H9 (cell line): Measurements from ENCODE around the gene TNRC6A. TPM values are rescaled to one million over a fixed set of nuclear protein-coding genes. Genes with fewer than 3 reads are reported as not detected.
A peak's percentile ranks its signal among the peaks of the same experiment; 100 is the strongest.

Experiments
- DNase-seq: peaks from one replicate; pipeline ENCODE4 v3.0.0-alpha.2; 2017
- H2AFZ ChIP-seq: one replicate; pipeline ENCODE4 v1.6.1; 2013; ENCODE audit warnings: mild to moderate bottlenecking, low read length, control low read depth, moderate library complexity
- H2AK5ac ChIP-seq: 2 replicates; pipeline ENCODE4 v1.6.1; 2013; ENCODE audit warnings: low read length, control low read depth, mixed read lengths; ENCODE audit not compliant: insufficient read length
- H2BK120ac ChIP-seq: one replicate; pipeline ENCODE4 v1.6.1; 2013; ENCODE audit warnings: low read depth, mild to moderate bottlenecking, low read length, control low read depth, inconsistent platforms; ENCODE audit not compliant: poor library complexity, severe bottlenecking
- H2BK12ac ChIP-seq: 2 replicates; pipeline ENCODE4 v1.6.1; 2013; ENCODE audit warnings: low read length, control low read depth, mixed read lengths, low read depth; ENCODE audit not compliant: insufficient read length
- H2BK15ac ChIP-seq: 2 replicates; pipeline ENCODE4 v1.6.1; 2013; ENCODE audit warnings: low read depth, low read length, control low read depth
- H2BK20ac ChIP-seq: one replicate; pipeline ENCODE4 v1.6.1; 2013; ENCODE audit warnings: low read depth, mild to moderate bottlenecking, low read length, control low read depth, inconsistent platforms; ENCODE audit not compliant: poor library complexity, severe bottlenecking
- H2BK5ac ChIP-seq: 2 replicates; pipeline ENCODE4 v1.6.1; 2013; ENCODE audit warnings: low read length, control low read depth, mixed read lengths; ENCODE audit not compliant: insufficient read length
- H3K14ac ChIP-seq: 2 replicates; pipeline ENCODE4 v1.6.1; 2013; ENCODE audit warnings: low read length, control low read depth; ENCODE audit not compliant: insufficient read depth
- H3K18ac ChIP-seq: 2 replicates; pipeline ENCODE4 v1.6.1; 2013; ENCODE audit warnings: low read depth, mild to moderate bottlenecking, mixed read lengths, low read length, control low read depth; ENCODE audit not compliant: insufficient read length
- H3K23ac ChIP-seq: 2 replicates; pipeline ENCODE4 v1.6.1; 2013; ENCODE audit warnings: low read length, control low read depth, mixed read lengths, low read depth; ENCODE audit not compliant: insufficient read length
- H3K23me2 ChIP-seq: 2 replicates; pipeline ENCODE4 v1.6.1; 2013; ENCODE audit warnings: low read depth, mild to moderate bottlenecking, mixed read lengths, low read length, control low read depth; ENCODE audit not compliant: insufficient read length, poor library complexity, severe bottlenecking
- H3K27ac ChIP-seq: 2 replicates; pipeline ENCODE4 v1.5.1; 2013; ENCODE audit warnings: low read length, control low read depth, mixed read lengths, low read depth; ENCODE audit not compliant: insufficient read length
- H3K27me3 ChIP-seq: 2 replicates; pipeline ENCODE4 v1.6.1; 2013; ENCODE audit warnings: low read length, control low read depth, inconsistent platforms; ENCODE audit not compliant: insufficient read depth
- H3K4ac ChIP-seq: 2 replicates; pipeline ENCODE4 v1.6.1; 2013; ENCODE audit warnings: low read depth, mild to moderate bottlenecking, control low read depth, inconsistent platforms, low read length, moderate library complexity
- H3K4me1 ChIP-seq: 2 replicates; pipeline ENCODE4 v1.6.1; 2013; ENCODE audit warnings: low read length, control low read depth, inconsistent platforms; ENCODE audit not compliant: insufficient read depth
- H3K4me2 ChIP-seq: 2 replicates; pipeline ENCODE4 v1.6.1; 2013; ENCODE audit warnings: low read length, control low read depth, mixed read lengths; ENCODE audit not compliant: insufficient read length, insufficient read depth
- H3K56ac ChIP-seq: 2 replicates; pipeline ENCODE4 v1.6.1; 2013; ENCODE audit warnings: low read depth, mild to moderate bottlenecking, mixed read lengths, low read length, control low read depth; ENCODE audit not compliant: insufficient read length
- H3K79me1 ChIP-seq: 2 replicates; pipeline ENCODE4 v1.6.1; 2013; ENCODE audit warnings: low read depth, mild to moderate bottlenecking, moderate library complexity, low read length, control low read depth, inconsistent platforms; ENCODE audit not compliant: insufficient read depth, poor library complexity, severe bottlenecking
- H3K79me2 ChIP-seq: 2 replicates; pipeline ENCODE4 v1.6.1; 2013; ENCODE audit warnings: low read length, control low read depth, inconsistent platforms; ENCODE audit not compliant: insufficient read depth
- H3K9ac ChIP-seq: 2 replicates; pipeline ENCODE4 v1.6.1; 2013; ENCODE audit warnings: low read length, control low read depth, mixed read lengths; ENCODE audit not compliant: insufficient read length; ENCODE audit errors: extremely low read depth
- H3K9me3 ChIP-seq: one replicate; pipeline ENCODE4 v1.6.1; 2013; ENCODE audit warnings: low read depth, low read length, inconsistent platforms; ENCODE audit not compliant: control insufficient read depth
- H3T11ph ChIP-seq: one replicate; pipeline ENCODE4 v1.6.1; 2013; ENCODE audit warnings: mild to moderate bottlenecking, low read length, control low read depth, inconsistent platforms
- H4K20me1 ChIP-seq: one replicate; pipeline ENCODE4 v1.6.1; 2013; ENCODE audit not compliant: control insufficient read depth, insufficient read length, insufficient read depth
- H4K5ac ChIP-seq: 2 replicates; pipeline ENCODE4 v1.6.1; 2013; ENCODE audit warnings: low read depth, mild to moderate bottlenecking, mixed read lengths, low read length, control low read depth; ENCODE audit not compliant: insufficient read length
- H4K8ac ChIP-seq: replicated peaks from 2 replicates; pipeline ENCODE4 v1.6.1; 2013; ENCODE audit warnings: low read length, control low read depth, mixed read lengths, low read depth; ENCODE audit not compliant: insufficient read length
- H4K91ac ChIP-seq: 2 replicates; pipeline ENCODE4 v1.6.1; 2013; ENCODE audit warnings: low read depth, mild to moderate bottlenecking, moderate library complexity, mixed read lengths, low read length, control low read depth; ENCODE audit not compliant: insufficient read length
- H3K27ac Mint-ChIP-seq, 3 experiments: 2 replicates in 2 of 3; 3 replicates in 1 of 3; pipeline ENCODE4 v1.8.0; 2020 to 2021; ENCODE audit warnings: mixed read lengths in 3 of 3, mild to moderate bottlenecking in 1 of 3, moderate library complexity in 1 of 3
- H3K27me3 Mint-ChIP-seq: 2 replicates; pipeline ENCODE4 v1.8.0; 2021; ENCODE audit warnings: low read depth, mild to moderate bottlenecking, moderate library complexity, mixed read lengths
- H3K36me3 Mint-ChIP-seq, 3 experiments: 2 replicates in 2 of 3; 3 replicates in 1 of 3; pipeline ENCODE4 v1.8.0; 2020 to 2021; ENCODE audit warnings: low read depth in 3 of 3, mixed read lengths in 3 of 3; ENCODE audit not compliant: insufficient read depth in 1 of 3
- H3K4me1 Mint-ChIP-seq, 2 experiments: 2 replicates each; pipeline ENCODE4 v1.8.0; 2020; ENCODE audit warnings: mixed read lengths in 2 of 2
- H3K4me3 Mint-ChIP-seq, 2 experiments: 2 replicates in 1 of 2; 3 replicates in 1 of 2; pipeline ENCODE4 v1.8.0; 2020 to 2021; ENCODE audit warnings: mild to moderate bottlenecking in 2 of 2, mixed read lengths in 2 of 2, moderate library complexity in 1 of 2
- H3K9me3 Mint-ChIP-seq, 2 experiments: 2 replicates in 1 of 2; 3 replicates in 1 of 2; pipeline ENCODE4 v1.8.0; 2020; ENCODE audit warnings: mild to moderate bottlenecking in 2 of 2, mixed read lengths in 2 of 2, moderate library complexity in 1 of 2
- WGBS: extraction: QIAGEN DNeasy Blood & Tissue Kit; methylation state at CpG from one replicate; pipeline ENCODE4 v1.1.7; 2013; ENCODE audit warnings: missing lambda C conversion rate, low lambda C conversion rate, mixed read lengths; ENCODE audit not compliant: insufficient read length; ENCODE audit errors: extremely low coverage; 5-methylcytosine and 5-hydroxymethylcytosine counted together
- long read RNA-seq: library from polyadenylated mRNA; unstranded; transcript quantifications from one replicate; pipeline ENCODE4 v2.0.0, GENCODE V29; 2020
- total RNA-seq: library from RNA; stranded (reverse); gene quantifications from 2 replicates; pipeline ENCODE4 v1.2.1, GENCODE V29; 2021
- TF ChIP-seq, protein P1 (sequence below): fragments of 200-600 bp; sonication (generic); conservative IDR thresholded peaks from 3 replicates; pipeline ENCODE4 v1.8.0; 2021; ENCODE audit warnings: antibody characterized with exemption, mild to moderate bottlenecking

TNRC6A gene
- 106 and 114 TPM in 2 replicates for total RNA-seq
- long read RNA-seq, partial matches to known transcripts, result 30 of 44 reads
- long read RNA-seq, other reads (novel, unspliced or antisense), result 11 of 44 reads

DNA sequence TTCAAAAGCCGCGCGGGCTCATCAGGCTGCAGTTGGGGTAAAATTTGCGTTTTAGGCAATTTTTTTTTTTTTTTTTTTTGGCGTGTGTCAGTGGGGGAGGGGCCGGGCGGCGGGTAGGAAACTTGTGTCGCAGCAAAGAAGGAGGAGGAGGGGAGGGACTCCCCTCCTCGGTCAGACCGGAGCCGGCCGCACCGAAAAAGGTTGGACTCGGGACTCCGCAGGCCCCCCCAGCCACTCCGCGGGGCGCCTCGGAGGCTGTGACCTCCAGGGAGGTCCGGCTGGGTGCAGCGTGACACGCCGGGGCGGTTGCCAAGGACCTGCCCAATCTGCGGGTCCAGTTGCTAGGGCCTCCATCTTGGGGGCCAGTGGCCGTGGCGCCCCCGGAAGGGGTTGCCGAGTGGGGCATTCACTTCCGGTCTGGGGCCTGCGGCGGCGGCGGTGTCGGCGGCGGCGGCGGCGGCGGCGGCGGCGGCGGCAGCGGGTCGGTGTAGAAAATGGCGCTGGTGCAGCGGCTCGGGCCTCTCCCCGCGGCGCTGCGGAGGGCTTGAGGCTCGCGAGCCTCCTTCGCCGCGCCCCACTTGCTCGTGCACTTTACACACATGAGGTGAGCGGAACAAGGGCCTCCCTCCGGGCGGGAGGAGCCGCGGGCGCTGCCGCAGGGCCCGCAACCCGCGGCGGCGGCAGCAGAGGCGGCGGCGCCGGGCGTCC, at the start of gene TNRC6A:
Gene TNRC6A, plus strand, starts transcription at position 409 of the 708 bp plus-strand sequence. Its CDS starts 191 bp downstream, at position 600.
- H3K18ac ChIP-seq, result peak within 1 kb of the TSS; percentile 96
- no peaks in the 10 kb centered on the region for H3K27me3 ChIP-seq
- H2AFZ ChIP-seq, result no peak within 1 kb of the TSS
- H3K9ac ChIP-seq, result peak within 1 kb of the TSS; percentile 95
- peaks cover 37% of the 10 kb centered on the region for H3K79me2 ChIP-seq
- H3K4me1 ChIP-seq, result peaks cover 8% of the 10 kb centered on the region; the same call in 1 of the 2 replicates
- H4K91ac ChIP-seq, result no peak within 1 kb of the TSS
- TF ChIP-seq, protein P1, sequence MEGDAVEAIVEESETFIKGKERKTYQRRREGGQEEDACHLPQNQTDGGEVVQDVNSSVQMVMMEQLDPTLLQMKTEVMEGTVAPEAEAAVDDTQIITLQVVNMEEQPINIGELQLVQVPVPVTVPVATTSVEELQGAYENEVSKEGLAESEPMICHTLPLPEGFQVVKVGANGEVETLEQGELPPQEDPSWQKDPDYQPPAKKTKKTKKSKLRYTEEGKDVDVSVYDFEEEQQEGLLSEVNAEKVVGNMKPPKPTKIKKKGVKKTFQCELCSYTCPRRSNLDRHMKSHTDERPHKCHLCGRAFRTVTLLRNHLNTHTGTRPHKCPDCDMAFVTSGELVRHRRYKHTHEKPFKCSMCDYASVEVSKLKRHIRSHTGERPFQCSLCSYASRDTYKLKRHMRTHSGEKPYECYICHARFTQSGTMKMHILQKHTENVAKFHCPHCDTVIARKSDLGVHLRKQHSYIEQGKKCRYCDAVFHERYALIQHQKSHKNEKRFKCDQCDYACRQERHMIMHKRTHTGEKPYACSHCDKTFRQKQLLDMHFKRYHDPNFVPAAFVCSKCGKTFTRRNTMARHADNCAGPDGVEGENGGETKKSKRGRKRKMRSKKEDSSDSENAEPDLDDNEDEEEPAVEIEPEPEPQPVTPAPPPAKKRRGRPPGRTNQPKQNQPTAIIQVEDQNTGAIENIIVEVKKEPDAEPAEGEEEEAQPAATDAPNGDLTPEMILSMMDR, result no peak
- H4K5ac ChIP-seq, result no peak within 1 kb of the TSS
- H2BK5ac ChIP-seq, result no peak within 1 kb of the TSS
- H2BK120ac ChIP-seq, result no peak within 1 kb of the TSS
- peak within 1 kb of the TSS; percentile 97 for H3K14ac ChIP-seq
- no peak within 1 kb of the TSS for H2BK20ac ChIP-seq
- no peak within 1 kb of the TSS for H2BK12ac ChIP-seq
- H3K23me2 ChIP-seq, result peaks cover 4% of the 10 kb centered on the region
- peak; percentile 92 for DNase-seq
- H3K56ac ChIP-seq, result no peak within 1 kb of the TSS
- H3K9me3 ChIP-seq, result no peaks in the 10 kb centered on the region
- no CpG with 5 or more reads among the region's 78 CpGs for WGBS
- H3K4me2 ChIP-seq, result peak within 1 kb of the TSS; percentile 64
- no peak within 1 kb of the TSS for H2BK15ac ChIP-seq
- peaks cover 26 to 37% (median 31%) of the 10 kb centered on the region in 3 experiments for H3K36me3 Mint-ChIP-seq
- H4K8ac ChIP-seq, result no peak within 1 kb of the TSS
- H3K4ac ChIP-seq, result no peak within 1 kb of the TSS; the same call in 1 of the 2 replicates
- H4K20me1 ChIP-seq, result no peaks in the 10 kb centered on the region
- no peaks in the 10 kb centered on the region for H3K27me3 Mint-ChIP-seq
- no peak within 1 kb of the TSS for H3K23ac ChIP-seq
- H3T11ph ChIP-seq, result no peak within 1 kb of the TSS
- peak within 1 kb of the TSS; percentile 98 to 99 (median 99) for H3K27ac Mint-ChIP-seq
- peak within 1 kb of the TSS; percentile 97 for H3K4me3 Mint-ChIP-seq
- H3K4me1 Mint-ChIP-seq, result peaks cover 39 to 46% of the 10 kb centered on the region in 2 experiments
- H3K27ac ChIP-seq, result no peak within 1 kb of the TSS
- H3K9me3 Mint-ChIP-seq, result peaks cover 0 to 4% of the 10 kb centered on the region in 2 experiments; a peak in 1 of 5 replicates
- no peaks in the 10 kb centered on the region for H3K79me1 ChIP-seq
- H2AK5ac ChIP-seq, result no peak within 1 kb of the TSS
